WTC11 (cell line): ENCODE results near the gene CBFA2T3. TPM values are rescaled to one million over a fixed set of nuclear protein-coding genes. Genes with fewer than 3 reads are reported as not detected.

Experiments used
- ATAC-seq: fragments of 200-7000 bp; cut with Tn5 transposase; 2 replicates; pipeline ENCODE4 v1.10.0; 2021; ENCODE audit warnings: mild to moderate bottlenecking, moderate library complexity
- CTCF ChIA-PET: fragments of 300-600 bp; sonication (Branson Sonifier 250); formaldehyde crosslinking; loops from one replicate; lab custom pipeline; 2021; ENCODE audit warnings: antibody characterized with exemption; lab: Charles Lee
- POLR2A ChIA-PET: fragments of 350-600 bp; sonication (Branson Sonifier 250); formaldehyde crosslinking; loops from one replicate; lab custom pipeline; 2021; ENCODE audit warnings: antibody characterized with exemption; lab: Charles Lee
- DNase-seq: peaks from one replicate; pipeline ENCODE4 v3.0.0; 2021; ENCODE audit warnings: low spot score
- H3K27ac Mint-ChIP-seq: 2 replicates; pipeline ENCODE4 v1.8.0; 2021; ENCODE audit warnings: mixed read lengths
- H3K27me3 Mint-ChIP-seq: 2 replicates; pipeline ENCODE4 v1.8.0; 2021; ENCODE audit warnings: low read depth, mild to moderate bottlenecking, moderate library complexity, mixed read lengths
- H3K36me3 Mint-ChIP-seq: 2 replicates; pipeline ENCODE4 v1.8.0; 2021; ENCODE audit warnings: mixed read lengths
- H3K4me1 Mint-ChIP-seq: 2 replicates; pipeline ENCODE4 v1.8.0; 2022; ENCODE audit warnings: mixed read lengths
- H3K4me3 Mint-ChIP-seq: 2 replicates; pipeline ENCODE4 v1.8.0; 2021; ENCODE audit warnings: mild to moderate bottlenecking, moderate library complexity, mixed read lengths
- H3K9me3 Mint-ChIP-seq: 2 replicates; pipeline ENCODE4 v1.8.0; 2021; ENCODE audit warnings: mixed read lengths
- ARID4B ChIP-seq: sonication (generic); formaldehyde crosslinking; IDR thresholded peaks from 2 replicates; pipeline ENCODE4 v1.8.0; 2023; ENCODE audit warnings: missing genetic modification reagents, mild to moderate bottlenecking, borderline replicate concordance
- CBFB ChIP-seq: sonication (generic); formaldehyde crosslinking; IDR thresholded peaks from 2 replicates; pipeline ENCODE4 v1.8.1; 2022; ENCODE audit warnings: mild to moderate bottlenecking, low read depth, missing genetic modification reagents
- E2F4 ChIP-seq: sonication (generic); formaldehyde crosslinking; IDR thresholded peaks from 2 replicates; pipeline ENCODE4 v1.8.1; 2022; ENCODE audit warnings: low read depth, mild to moderate bottlenecking, moderate library complexity, missing genetic modification reagents, borderline replicate concordance
- E2F5 ChIP-seq: sonication (generic); formaldehyde crosslinking; IDR thresholded peaks from 2 replicates; pipeline ENCODE4 v1.8.1; 2022; ENCODE audit warnings: mild to moderate bottlenecking, moderate library complexity, missing genetic modification reagents
- IRF2 ChIP-seq: sonication (generic); formaldehyde crosslinking; IDR thresholded peaks from 2 replicates; pipeline ENCODE4 v1.8.0; 2022; ENCODE audit warnings: low read depth, missing genetic modification reagents, borderline replicate concordance
- JUN ChIP-seq: sonication (generic); formaldehyde crosslinking; IDR thresholded peaks from 2 replicates; pipeline ENCODE4 v1.8.0; 2023; ENCODE audit warnings: mild to moderate bottlenecking, missing genetic modification reagents
- MXD4 ChIP-seq: fragments of 250-450 bp; sonication (Bioruptor Pico); IDR thresholded peaks from 2 replicates; pipeline ENCODE4 v1.8.0; 2021; ENCODE audit warnings: mild to moderate bottlenecking, moderate library complexity, borderline replicate concordance
- MYBL2 ChIP-seq: sonication (generic); formaldehyde crosslinking; IDR thresholded peaks from 2 replicates; pipeline ENCODE4 v1.8.1; 2023; ENCODE audit warnings: mild to moderate bottlenecking, moderate library complexity, missing genetic modification reagents
- NR1H2 ChIP-seq: sonication (generic); formaldehyde crosslinking; IDR thresholded peaks from 2 replicates; pipeline ENCODE4 v1.9.0; 2021; ENCODE audit warnings: mild to moderate bottlenecking, moderate library complexity, missing genetic modification reagents
- NR2C2 ChIP-seq: sonication (generic); formaldehyde crosslinking; IDR thresholded peaks from 2 replicates; pipeline ENCODE4 v1.8.0; 2022; ENCODE audit warnings: mild to moderate bottlenecking, missing genetic modification reagents
- PRRX2 ChIP-seq: fragments of 250-450 bp; sonication (Bioruptor Pico); IDR thresholded peaks from 2 replicates; pipeline ENCODE4 v1.8.0; 2021; ENCODE audit warnings: mild to moderate bottlenecking
- RELA ChIP-seq: sonication (generic); formaldehyde crosslinking; IDR thresholded peaks from 2 replicates; pipeline ENCODE4 v1.8.1; 2022; ENCODE audit warnings: missing genetic modification reagents, mild to moderate bottlenecking, borderline replicate concordance
- SMAD4 ChIP-seq: sonication (generic); formaldehyde crosslinking; IDR thresholded peaks from 2 replicates; pipeline ENCODE4 v1.8.0; 2022; ENCODE audit warnings: mild to moderate bottlenecking, missing genetic modification reagents
- STAT6 ChIP-seq: sonication (generic); formaldehyde crosslinking; conservative IDR thresholded peaks from 2 replicates; pipeline ENCODE4 v1.8.1; 2023; ENCODE audit warnings: mild to moderate bottlenecking, low read depth, missing genetic modification reagents, moderate library complexity
- TEAD4 ChIP-seq: sonication (generic); formaldehyde crosslinking; IDR thresholded peaks from 2 replicates; pipeline ENCODE4 v1.8.0; 2022; ENCODE audit warnings: mild to moderate bottlenecking, missing genetic modification reagents
- USF2 ChIP-seq: sonication (generic); formaldehyde crosslinking; IDR thresholded peaks from 2 replicates; pipeline ENCODE4 v1.8.1; 2023; ENCODE audit warnings: mild to moderate bottlenecking, missing genetic modification reagents, moderate library complexity
- ZNF219 ChIP-seq: sonication (generic); formaldehyde crosslinking; IDR thresholded peaks from 2 replicates; pipeline ENCODE4 v1.8.0; 2023; ENCODE audit warnings: missing genetic modification reagents, mild to moderate bottlenecking, borderline replicate concordance
- ZNF671 ChIP-seq: fragments of 250-450 bp; sonication (Bioruptor Pico); IDR thresholded peaks from 2 replicates; pipeline ENCODE4 v1.8.0; 2021; ENCODE audit warnings: mild to moderate bottlenecking
- total RNA-seq: library from RNA; stranded (reverse); gene quantifications from 3 replicates; pipeline ENCODE4 v1.2.3, GENCODE V29; 2021
- TF ChIP-seq, protein P1 (sequence below): sonication (generic); formaldehyde crosslinking; IDR thresholded peaks from 2 replicates; pipeline ENCODE4 v1.8.1; 2023; ENCODE audit warnings: mild to moderate bottlenecking, missing genetic modification reagents, moderate library complexity

Gene CBFA2T3
- total RNA-seq, 1 experiment from 2014 or later: 2.6 TPM

- TF ChIP-seq TEAD4 (CRISPR knock-in tag) (no peak), PRRX2 (CRISPR knock-in tag) (no peak), STAT6 (no peak), IRF2 (CRISPR knock-in tag) (no peak), CBFB (no peak)
- ATAC-seq (no peak), DNase-seq (no peak)
- ChIA-PET CTCF (interaction anchor here (1.2 to 1.4 kb wide), 2 partner anchors 29 to 92 kb away, joined by 3 to 8 read pairs; no protein-coding TSS in a partner anchor), POLR2A (no interaction called here)
- no peaks in the 10 kb centered on the region for H3K36me3 Mint-ChIP-seq
- no peaks in the 10 kb centered on the region for H3K9me3 Mint-ChIP-seq
- H3K4me1 Mint-ChIP-seq: no peaks in the 10 kb centered on the region
- H3K27me3 Mint-ChIP-seq: no peaks in the 10 kb centered on the region
- no peak overlapping the region for H3K27ac Mint-ChIP-seq
- H3K4me3 Mint-ChIP-seq: no peak overlapping the region
Measured at GRCh38 chr16:88828711-88829110, 148.3 kb downstream of the CBFA2T3 start.

DNA sequence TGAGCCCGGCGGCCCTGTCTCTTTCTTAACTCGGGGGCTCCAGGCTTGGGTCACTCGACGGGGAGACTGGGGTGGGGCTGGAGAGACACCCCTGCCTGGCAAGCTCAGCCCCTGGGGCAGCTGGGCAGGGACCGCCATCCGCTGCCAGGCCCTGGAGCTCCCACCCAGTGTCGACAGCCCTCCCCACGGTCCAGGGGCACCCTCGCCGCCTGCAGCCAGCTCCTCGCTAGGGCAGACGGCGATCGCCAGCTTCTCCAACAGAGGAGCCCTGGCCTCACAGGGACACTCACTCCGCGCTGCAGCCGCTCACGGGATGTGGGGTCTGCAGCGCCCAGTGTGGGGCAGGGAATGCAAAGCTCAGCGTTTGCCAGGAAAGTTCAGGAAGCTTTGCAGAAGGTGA lies 149.3 kb downstream of the CBFA2T3 start:
- CTCF ChIA-PET: interaction anchor here (1.4 to 1.7 kb wide), 2 partner anchors 11 to 91 kb away, joined by 7 to 8 read pairs; no protein-coding TSS in a partner anchor
- TF ChIP-seq E2F5 (CRISPR knock-in tag): no peak
- TF ChIP-seq ARID4B (CRISPR knock-in tag): no peak
- no peak for TF ChIP-seq SMAD4
- TF ChIP-seq ZNF219 (CRISPR knock-in tag): no peak
- TF ChIP-seq RELA (CRISPR knock-in tag): no peak
- no peak for TF ChIP-seq USF2 (CRISPR knock-in tag)
- TF ChIP-seq MXD4 (CRISPR knock-in tag): no peak
- TF ChIP-seq NR2C2 (CRISPR knock-in tag): no peak
- TF ChIP-seq E2F4 (CRISPR knock-in tag): no peak
- TF ChIP-seq, protein P1, sequence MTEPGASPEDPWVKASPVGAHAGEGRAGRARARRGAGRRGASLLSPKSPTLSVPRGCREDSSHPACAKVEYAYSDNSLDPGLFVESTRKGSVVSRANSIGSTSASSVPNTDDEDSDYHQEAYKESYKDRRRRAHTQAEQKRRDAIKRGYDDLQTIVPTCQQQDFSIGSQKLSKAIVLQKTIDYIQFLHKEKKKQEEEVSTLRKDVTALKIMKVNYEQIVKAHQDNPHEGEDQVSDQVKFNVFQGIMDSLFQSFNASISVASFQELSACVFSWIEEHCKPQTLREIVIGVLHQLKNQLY (CRISPR knock-in tag): no peak
- TF ChIP-seq NR1H2 (CRISPR knock-in tag): no peak
- no peak for TF ChIP-seq ZNF671 (CRISPR knock-in tag)
- no peak for TF ChIP-seq JUN (CRISPR knock-in tag)
- TF ChIP-seq MYBL2 (CRISPR knock-in tag): no peak
- TF ChIP-seq, all 79 proteins: peak for 0
- no peak for DNase-seq
- no peaks in the 10 kb centered on the region for H3K27me3 Mint-ChIP-seq
- H3K27ac Mint-ChIP-seq: no peak overlapping the region
- H3K36me3 Mint-ChIP-seq: no peaks in the 10 kb centered on the region
- no peaks in the 10 kb centered on the region for H3K4me1 Mint-ChIP-seq
- POLR2A ChIA-PET: no interaction called here
- ATAC-seq: no peak
- H3K4me3 Mint-ChIP-seq: no peak overlapping the region
- H3K9me3 Mint-ChIP-seq: no peaks in the 10 kb centered on the region
